ENCODE data around the gene AGTPBP1. TPM values are rescaled to one million over a fixed set of nuclear protein-coding genes. Genes with fewer than 3 reads are reported as not detected.

AGTPBP1 gene
- total RNA-seq, 3 donors from 2014 or later (not counting 1 experiment from before 2014, with no cell fraction given) = 140 to 150 (median 140) TPM

GRCh38 chr9:85554349-85554748 is 187.4 kb downstream of the AGTPBP1 start:
- peak in 2 of 3 donors; percentile 36 to 50 for ATAC-seq
- no peak for TF ChIP-seq CTCF (IDR thresholded peaks at IDR 0.05)
- Mint-ChIP-seq H3K4me3 (no peak overlapping the region), H3K9me3 (no peaks in the 10 kb centered on the region), H3K4me1 (peaks cover 25 to 38% of the 10 kb centered on the region in 2 donors), H3K27me3 (ENCODE audit: low read depth in 2 of 2) (no peaks in the 10 kb centered on the region), H3K27ac (peak overlapping the region; percentile 7 to 54), H3K36me3 (no peaks in the 10 kb centered on the region)
- H3K4me1 ChIP-seq (ENCODE audit: control insufficient read depth, insufficient read depth, low read length) = no peaks in the 10 kb centered on the region
- intact Hi-C loops (cut with micrococcal nuclease) = no loop called here
- peaks cover 4% of the 10 kb centered on the region for H3K36me3 ChIP-seq (ENCODE audit: control insufficient read depth, insufficient read depth, low read length)
- no peak overlapping the region for H3K4me3 ChIP-seq (ENCODE audit: low read length)
- H3K27me3 ChIP-seq (ENCODE audit: control insufficient read depth, insufficient read depth, low read length) = no peaks in the 10 kb centered on the region
- no peaks in the 10 kb centered on the region for H3K9me3 ChIP-seq (ENCODE audit: control insufficient read depth, insufficient read depth, low read length)
- no peak overlapping the region for H3K27ac ChIP-seq (ENCODE audit: low read length)
- 88% methylated on average over 1 of the region's 1 CpG for WGBS (ENCODE audit: insufficient coverage)
- no peak for DNase-seq

- ATAC-seq (no peak), DNase-seq (no peak)
- Histone ChIP-seq H3K27me3 (ENCODE audit: control insufficient read depth, insufficient read depth, low read length) (no peaks in the 10 kb centered on the region), H3K9me3 (ENCODE audit: control insufficient read depth, insufficient read depth, low read length) (no peaks in the 10 kb centered on the region), H3K4me1 (ENCODE audit: control insufficient read depth, insufficient read depth, low read length) (no peaks in the 10 kb centered on the region), H3K27ac (ENCODE audit: low read length) (no peak overlapping the region), H3K36me3 (ENCODE audit: control insufficient read depth, insufficient read depth, low read length) (peaks cover 4% of the 10 kb centered on the region), H3K4me3 (ENCODE audit: low read length) (no peak overlapping the region)
- Mint-ChIP-seq H3K4me3 (no peak overlapping the region), H3K4me1 (peaks cover 30 to 43% of the 10 kb centered on the region in 2 donors), H3K27ac (peak overlapping the region in 1 of 2 donors; percentile 54), H3K9me3 (no peaks in the 10 kb centered on the region), H3K27me3 (ENCODE audit: low read depth in 2 of 2) (no peaks in the 10 kb centered on the region), H3K36me3 (no peaks in the 10 kb centered on the region)
- TF ChIP-seq CTCF (IDR thresholded peaks at IDR 0.05) = no peak
- intact Hi-C loops (cut with micrococcal nuclease) = no loop called here
- 100% methylated on average over 4 of the region's 5 CpGs for WGBS (ENCODE audit: insufficient coverage)
Observed at GRCh38 chr9:85553475-85553874, 188.3 kb downstream of the AGTPBP1 start.

DNA sequence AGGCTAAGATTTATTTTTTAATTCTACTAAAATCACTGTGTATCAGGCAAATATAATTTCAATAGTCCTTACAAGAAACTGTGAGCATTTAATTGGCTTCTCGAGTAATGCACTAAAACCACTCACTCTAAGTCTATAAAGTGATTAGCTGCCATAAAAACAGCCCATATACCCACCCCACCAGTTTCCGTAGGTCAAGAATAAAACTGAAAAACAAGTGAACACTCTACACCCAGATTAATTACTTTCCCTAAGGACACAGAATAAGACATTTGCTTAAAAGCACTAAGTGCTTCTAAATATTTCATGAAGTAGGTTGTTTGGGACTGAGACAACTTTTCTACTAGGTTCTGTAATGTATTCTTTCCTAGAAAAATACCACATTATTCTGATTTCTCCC is 194.2 kb downstream of the AGTPBP1 start:
- no peaks in the 10 kb centered on the region for H3K4me1 ChIP-seq (ENCODE audit: control insufficient read depth, insufficient read depth, low read length)
- H3K4me1 Mint-ChIP-seq = peaks cover 16 to 20% of the 10 kb centered on the region in 2 donors
- no peak overlapping the region for H3K4me3 Mint-ChIP-seq
- no peaks in the 10 kb centered on the region for H3K36me3 Mint-ChIP-seq
- intact Hi-C loops (cut with micrococcal nuclease) = no loop called here
- H3K9me3 Mint-ChIP-seq = no peaks in the 10 kb centered on the region
- WGBS (ENCODE audit: insufficient coverage) = 92% methylated on average over 2 of the region's 2 CpGs
- H3K9me3 ChIP-seq (ENCODE audit: control insufficient read depth, insufficient read depth, low read length) = no peaks in the 10 kb centered on the region
- no peak overlapping the region for H3K4me3 ChIP-seq (ENCODE audit: low read length)
- DNase-seq = no peak
- no peak for TF ChIP-seq CTCF (IDR thresholded peaks at IDR 0.05)
- ATAC-seq = no peak
- H3K27me3 Mint-ChIP-seq (ENCODE audit: low read depth in 2 of 2) = no peaks in the 10 kb centered on the region
- peaks cover 4% of the 10 kb centered on the region for H3K36me3 ChIP-seq (ENCODE audit: control insufficient read depth, insufficient read depth, low read length)
- no peaks in the 10 kb centered on the region for H3K27me3 ChIP-seq (ENCODE audit: control insufficient read depth, insufficient read depth, low read length)
- no peak overlapping the region for H3K27ac ChIP-seq (ENCODE audit: low read length)
- H3K27ac Mint-ChIP-seq = no peak overlapping the region

DNA sequence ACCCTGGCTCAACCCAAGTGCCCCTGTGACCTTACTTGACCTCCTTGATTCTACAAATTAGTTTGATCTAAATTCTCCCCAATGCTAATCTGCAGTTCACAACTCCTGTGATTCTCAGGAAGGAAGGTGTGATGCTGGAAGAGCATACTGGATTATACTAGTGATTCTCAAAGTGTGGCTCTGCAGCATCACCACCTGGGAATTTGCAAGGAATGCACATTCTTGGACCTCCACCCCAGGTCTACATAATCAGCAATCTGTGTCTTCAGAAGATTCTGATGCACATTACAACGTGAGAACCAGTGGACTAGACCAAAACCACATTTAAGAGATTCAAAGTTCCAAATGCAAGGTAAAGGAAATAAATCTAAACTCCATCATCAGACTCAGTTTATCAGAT is 198.6 kb downstream of the AGTPBP1 start:
- H3K9me3 ChIP-seq (ENCODE audit: control insufficient read depth, insufficient read depth, low read length) = no peaks in the 10 kb centered on the region
- no peak for DNase-seq
- no peak for ATAC-seq
- H3K36me3 ChIP-seq (ENCODE audit: control insufficient read depth, insufficient read depth, low read length) = peaks cover under 1% of the 10 kb centered on the region
- Mint-ChIP-seq H3K27me3 (ENCODE audit: low read depth in 2 of 2) (no peaks in the 10 kb centered on the region), H3K4me1 (peaks cover 8 to 14% of the 10 kb centered on the region in 2 donors), H3K4me3 (no peak overlapping the region), H3K27ac (no peak overlapping the region), H3K36me3 (no peaks in the 10 kb centered on the region), H3K9me3 (no peaks in the 10 kb centered on the region)
- no peaks in the 10 kb centered on the region for H3K27me3 ChIP-seq (ENCODE audit: control insufficient read depth, insufficient read depth, low read length)
- H3K4me3 ChIP-seq (ENCODE audit: low read length) = no peak overlapping the region
- WGBS (ENCODE audit: insufficient coverage) = 80% methylated on average over 1 of the region's 1 CpG
- intact Hi-C loops (cut with micrococcal nuclease) = no loop called here
- H3K27ac ChIP-seq (ENCODE audit: low read length) = no peak overlapping the region
- TF ChIP-seq CTCF (IDR thresholded peaks at IDR 0.05) = no peak
- H3K4me1 ChIP-seq (ENCODE audit: control insufficient read depth, insufficient read depth, low read length) = no peaks in the 10 kb centered on the region

Measured in natural killer cell (primary cell).